Heart left ventricle (tissue), 16 donors: ENCODE data around the gene TRAK1. TPM values are rescaled to one million over a fixed set of nuclear protein-coding genes. Genes with fewer than 3 reads are reported as not detected.

Experiments
- ATAC-seq, 4 donors: fragments of 200-7000 bp; cut with Tn5 transposase; one replicate each; pipeline ENCODE4 v1.9.1; 2020 to 2022; ENCODE audit warnings: moderate library complexity in 4 of 4, mild to moderate bottlenecking in 3 of 4, moderate number of reproducible peaks in 1 of 4
- DNase-seq, 5 donors: peaks; one replicate each; pipeline ENCODE4 v3.0.0-alpha.2; 2020
- H3K27ac ChIP-seq, 12 donors: fragments of 200-600 bp; sonication (generic) in 4 of 12; one replicate each; pipeline versions ENCODE4 v1.5.0 to v1.8.0; 2016 to 2022; ENCODE audit warnings: mild to moderate bottlenecking in 2 of 12
- H3K27me3 ChIP-seq, 9 donors: fragments of 200-600 bp; sonication (generic) in 2 of 9; one replicate each; pipeline versions ENCODE4 v1.5.1 to v1.8.0; 2016 to 2022; ENCODE audit warnings: mild to moderate bottlenecking in 3 of 9
- H3K36me3 ChIP-seq, 9 donors: fragments of 200-600 bp; sonication (generic) in 2 of 9; one replicate each; pipeline versions ENCODE4 v1.5.0 to v1.8.0; 2018 to 2022; ENCODE audit warnings: mild to moderate bottlenecking in 2 of 9
- H3K4me1 ChIP-seq, 12 donors: fragments of 200-600 bp; sonication (generic) in 4 of 12; one replicate each; pipeline versions ENCODE4 v1.5.0 to v1.8.0; 2016 to 2022; ENCODE audit warnings: mild to moderate bottlenecking in 3 of 12
- H3K4me3 ChIP-seq, 12 donors: fragments of 200-600 bp; sonication (generic) in 4 of 12; one replicate each; pipeline versions ENCODE4 v1.5.0 to v1.8.0; 2017 to 2022; ENCODE audit warnings: mild to moderate bottlenecking in 9 of 12, moderate library complexity in 4 of 12
- H3K9me3 ChIP-seq, 12 donors: fragments of 200-600 bp; sonication (generic) in 4 of 12; one replicate each; pipeline versions ENCODE4 v1.5.0 to v1.8.0; 2016 to 2022; ENCODE audit warnings: mild to moderate bottlenecking in 1 of 12
- CTCF ChIP-seq, 12 donors: fragments of 200-600 bp; sonication (generic) in 4 of 12; IDR thresholded peaks; one replicate each; pipeline versions ENCODE4 v1.5.0 to v1.8.0; 2018 to 2022; ENCODE audit warnings: antibody characterized with exemption in 12 of 12, mild to moderate bottlenecking in 5 of 12
- POLR2A ChIP-seq, 2 donors: fragments of 450-650 bp; IDR thresholded peaks; one replicate each; pipeline ENCODE4 v1.6.1; 2017; ENCODE audit warnings: antibody characterized with exemption in 2 of 2, mild to moderate bottlenecking in 2 of 2, moderate library complexity in 2 of 2
- WGBS, 4 donors: extraction: QIAGEN DNeasy Blood & Tissue Kit in 2 of 4; methylation state at CpG; one replicate each; pipeline versions ENCODE4 v1.1.5 to v1.1.7; 2013 to 2018; 5-methylcytosine and 5-hydroxymethylcytosine counted together
- intact Hi-C, 10 donors: fragments of 100-400 bp; cut with DNase I; formaldehyde crosslinking; loops; one replicate each; pipeline versions ENCODE4 v1.11.1 to v1.14.2; 2022
- polyA plus RNA-seq, 2 donors: library from polyadenylated mRNA; stranded (reverse); fragments of 200-250 nt; gene quantifications; one replicate each; pipeline ENCODE4 v1.2.3, GENCODE V29; 2013
- total RNA-seq, 9 donors: library from RNA; depleted of rRNA in 2 of 9; stranded (reverse); fragments of >200 nt in 2 of 9; fragmentation: NEBNext Ultra II Directional in 3 of 9; extraction: Animal tissue kit (Norgen Biotek cat#: 25700) in 3 of 9; gene quantifications; one replicate each; pipeline versions ENCODE4 v1.1.0 to v1.2.4, GENCODE V29; 2016 to 2023
- donor health status: ischemic (EF 13 %, LVEDD 7.1; RV severe dilation, severe dysfunction).
- donor health status: healthy with polysubstance abuse.
- donor health status: DM: no; HTN: yes; CAD: no.
- donor health status: DM: no; HTN: no; CAD: no.
- donor health status: ischemic (EF 25% LVEDD 6.9; RV normal size, moderate dysfunction).
- donor health status: ischemic (EF 25% LVEDD 5.7; RV mildly dilated, moderate dysfunction).
- donor health status: healthy.
- donor health status: DM: yes; HTN: yes; CAD: no.
- donor health status: ischemic (EF 35%, LVEDD 5.7; RV mildly dilated, moderate dysfunction).
- donor health status: nonischemic (EF 11% LVEDD 7.7; RV severe dilation, severe dysfunction).
- donor health status: DM: yes; HTN: yes; CAD: no.
- donor health status: PGD.
- donor health status: ischemic (EF 29% LVEDD 5.4; RV normal size, mild dysfunction).
- donor health status: nonischemic (EF 23%, LVEDD 6.1; RV moderate dilation, normal function).

TRAK1 gene
- total and polyA plus RNA-seq, 11 donors = 53.3 to 364 (median 250) TPM

GRCh38 chr3:42246091-42246490 is 154.9 kb downstream of the TRAK1 start:
- ATAC-seq (no peak), DNase-seq (no peak)
- no peaks in the 10 kb centered on the region for H3K36me3 ChIP-seq
- H3K27me3 ChIP-seq = peaks cover 0 to 8% (median 3%) of the 10 kb centered on the region in 9 donors
- WGBS, 4 donors = 53 to 80% (median 60%) methylated on average over 1 of the region's 1 CpG
- intact Hi-C loops = loop anchor here (2.0 to 5.0 kb wide), 7 partner anchors 196 to 301 kb away; no protein-coding TSS in a partner anchor
- no peaks in the 10 kb centered on the region for H3K9me3 ChIP-seq
- H3K4me1 ChIP-seq = no peaks in the 10 kb centered on the region
- H3K4me3 ChIP-seq = no peak overlapping the region
- H3K27ac ChIP-seq = no peak overlapping the region
- TF ChIP-seq POLR2A (IDR thresholded peaks at IDR 0.05) = no peak
- no peak for TF ChIP-seq CTCF (IDR thresholded peaks at IDR 0.05)

GRCh38 chr3:42247576-42248027 is 156.4 kb downstream of the TRAK1 start:
- H3K27me3 ChIP-seq = peaks cover 0 to 8% (median 3%) of the 10 kb centered on the region in 9 donors
- TF ChIP-seq POLR2A (IDR thresholded peaks at IDR 0.05) = no peak
- TF ChIP-seq CTCF (IDR thresholded peaks at IDR 0.05) = peak; percentile 62 to 81 (median 70)
- no peak overlapping the region for H3K4me3 ChIP-seq
- peak in 3 of 4 donors; percentile 45 to 58 (median 47) for ATAC-seq
- WGBS, 4 donors = 10 to 14% (median 11%) methylated on average over 9 of the region's 9 CpGs
- no peak overlapping the region for H3K27ac ChIP-seq
- intact Hi-C loops = loop anchor here (1.0 to 5.0 kb wide), 8 partner anchors 195 to 300 kb away; no protein-coding TSS in a partner anchor
- no peaks in the 10 kb centered on the region for H3K4me1 ChIP-seq
- H3K36me3 ChIP-seq = no peaks in the 10 kb centered on the region
- DNase-seq = peak in 1 of 5 donors; percentile 41
- no peaks in the 10 kb centered on the region for H3K9me3 ChIP-seq

DNA sequence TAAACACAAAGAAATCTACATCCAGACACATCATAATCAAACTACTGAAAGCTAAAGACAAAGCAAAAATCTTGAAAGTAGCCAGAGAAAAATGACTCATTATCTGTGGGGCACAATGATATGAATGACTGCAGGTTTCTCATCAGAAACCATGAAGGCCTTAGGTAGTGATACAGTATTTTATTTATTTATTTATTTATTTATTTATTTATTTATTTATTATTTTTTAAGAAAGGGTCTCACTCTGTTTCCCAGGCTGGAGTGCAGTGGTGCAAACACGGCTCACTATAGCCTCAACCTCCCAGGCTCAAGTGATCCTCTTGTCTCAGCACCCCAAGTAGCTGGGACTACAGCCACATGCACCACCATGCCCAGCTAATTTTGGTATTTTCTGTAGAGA is 159.6 kb downstream of the TRAK1 start:
- no peak overlapping the region for H3K4me3 ChIP-seq
- no peak for TF ChIP-seq POLR2A (IDR thresholded peaks at IDR 0.05)
- TF ChIP-seq CTCF (IDR thresholded peaks at IDR 0.05) = no peak
- DNase-seq (no peak), ATAC-seq (no peak)
- intact Hi-C loops = no loop called here
- WGBS, 4 donors = 85 to 100% (median 98%) methylated on average over 1 of the region's 1 CpG
- no peaks in the 10 kb centered on the region for H3K36me3 ChIP-seq
- no peak overlapping the region for H3K27ac ChIP-seq
- no peaks in the 10 kb centered on the region for H3K4me1 ChIP-seq
- H3K27me3 ChIP-seq = peaks cover 0 to 17% (median 0%) of the 10 kb centered on the region in 9 donors
- H3K9me3 ChIP-seq = no peaks in the 10 kb centered on the region

DNA sequence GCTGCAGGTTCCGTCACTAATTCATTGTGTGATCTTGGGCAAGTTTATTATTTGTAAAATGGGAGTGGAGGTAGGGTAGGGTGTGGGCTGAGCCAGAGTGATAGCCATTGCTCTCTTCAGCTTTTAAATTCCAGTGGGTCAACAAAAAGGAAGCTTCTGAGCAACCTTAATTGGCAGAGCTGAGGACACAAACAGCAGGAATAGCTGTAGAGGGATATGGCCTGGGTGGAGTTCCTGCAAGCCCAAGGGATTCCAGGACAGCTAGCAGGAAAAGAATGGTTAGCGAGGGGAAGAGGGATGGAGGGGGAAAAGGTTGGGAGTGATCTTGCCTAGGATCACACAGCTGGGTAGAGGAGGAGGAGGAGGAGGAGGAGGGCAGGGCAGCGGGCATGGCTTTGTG is 163.4 kb downstream of the TRAK1 start:
- WGBS, 4 donors = 53 to 69% (median 61%) methylated on average over 3 of the region's 3 CpGs
- ATAC-seq = no peak
- no peak overlapping the region for H3K4me3 ChIP-seq
- H3K4me1 ChIP-seq = no peaks in the 10 kb centered on the region
- TF ChIP-seq POLR2A (IDR thresholded peaks at IDR 0.05) = no peak
- TF ChIP-seq CTCF (IDR thresholded peaks at IDR 0.05) = no peak
- peaks cover 0 to 31% (median 8%) of the 10 kb centered on the region in 9 donors for H3K27me3 ChIP-seq
- no peak overlapping the region for H3K27ac ChIP-seq
- DNase-seq = no peak
- H3K9me3 ChIP-seq = no peaks in the 10 kb centered on the region
- intact Hi-C loops = loop anchor here in 1 of 10 donors (2.0 kb wide), 1 partner anchor 186 kb away; no protein-coding TSS in a partner anchor
- H3K36me3 ChIP-seq = no peaks in the 10 kb centered on the region
